Uterus (tissue), 4 donors: ENCODE data around the gene TAF5L. TPM values are rescaled to one million over a fixed set of nuclear protein-coding genes. Genes with fewer than 3 reads are reported as not detected.

Experiments used
- DNase-seq, 2 donors: peaks; one replicate each; pipeline ENCODE4 v3.0.0-alpha.2; 2019 to 2020
- H3K27ac ChIP-seq, 2 donors: fragments of 200-600 bp; sonication (generic); 1 replicate in 1 of 2; 2 replicates in 1 of 2; pipeline ENCODE4 v1.5.1; 2016 to 2018
- H3K27me3 ChIP-seq, 2 donors: fragments of 200-600 bp; sonication (generic); one replicate each; pipeline ENCODE4 v1.5.1; 2018 to 2019; ENCODE audit warnings: control low read depth in 1 of 2
- H3K36me3 ChIP-seq, 2 donors: fragments of 200-600 bp; sonication (generic); one replicate each; pipeline ENCODE4 v1.5.1; 2019; ENCODE audit warnings: control low read depth in 1 of 2
- H3K4me1 ChIP-seq, 2 donors: fragments of 200-600 bp; sonication (generic); one replicate each; pipeline ENCODE4 v1.5.1; 2018 to 2019; ENCODE audit warnings: control low read depth in 1 of 2
- H3K4me3 ChIP-seq, 2 donors: fragments of 200-600 bp; sonication (generic); 1 replicate in 1 of 2; 2 replicates in 1 of 2; pipeline ENCODE4 v1.5.1; 2018 to 2019; ENCODE audit warnings: mild to moderate bottlenecking in 1 of 2
- H3K9me3 ChIP-seq, 2 donors: fragments of 200-600 bp; sonication (generic); one replicate each; pipeline ENCODE4 v1.5.1; 2019; ENCODE audit warnings: control low read depth in 1 of 2
- CTCF ChIP-seq, 4 experiments: fragments of 200-600 bp in 2 of 4; fragments of 450-650 bp in 2 of 4; sonication (generic) in 2 of 4; IDR thresholded peaks; one replicate each; pipeline ENCODE4 v1.5.1; 2016 to 2019; ENCODE audit warnings: antibody characterized with exemption in 4 of 4, mild to moderate bottlenecking in 2 of 4, moderate library complexity in 1 of 4
- POLR2A ChIP-seq, 2 donors: fragments of 450-650 bp; IDR thresholded peaks; one replicate each; pipeline ENCODE4 v1.6.1; 2016; ENCODE audit warnings: antibody characterized with exemption in 2 of 2, mild to moderate bottlenecking in 1 of 2, moderate library complexity in 1 of 2
- intact Hi-C: fragments of 100-400 bp; cut with DNase I; formaldehyde crosslinking; loops from one replicate; pipeline ENCODE4 v1.15.1; 2023; ENCODE audit warnings: low total_unique reads
- total RNA-seq, 4 donors: library from RNA; depleted of rRNA in 3 of 4; stranded (reverse); fragments of >200 nt in 3 of 4; gene quantifications; one replicate each; pipeline versions ENCODE4 v1.1.0 to v1.2.4, GENCODE V29; 2014 to 2023
- donor health status: DM: yes; HTN: yes; CAD: no.

The TAF5L gene
- total RNA-seq, 4 donors from 2014 or later: 0.88 to 22.2 (median 9.2) TPM

GRCh38 chr1:229669333-229669732 is 43.4 kb upstream of the TAF5L start:
- Histone ChIP-seq H3K9me3 (no peaks in the 10 kb centered on the region), H3K27me3 (no peaks in the 10 kb centered on the region), H3K4me1 (no peaks in the 10 kb centered on the region), H3K27ac (no peak overlapping the region), H3K4me3 (no peak overlapping the region), H3K36me3 (no peaks in the 10 kb centered on the region)
- intact Hi-C loops: loop anchor here (5.0 kb wide), 1 partner anchor 648 kb away; no protein-coding TSS in a partner anchor
- TF ChIP-seq POLR2A (IDR thresholded peaks at IDR 0.05) (no peak), CTCF (IDR thresholded peaks at IDR 0.05) (no peak)
- DNase-seq: no peak

GRCh38 chr1:229666585-229666984 is 40.7 kb upstream of the TAF5L start:
- H3K9me3 ChIP-seq: no peaks in the 10 kb centered on the region
- H3K4me1 ChIP-seq: no peaks in the 10 kb centered on the region
- intact Hi-C loops: loop anchor here (5.0 kb wide), 1 partner anchor 651 kb away; no protein-coding TSS in a partner anchor
- H3K27me3 ChIP-seq: no peaks in the 10 kb centered on the region
- TF ChIP-seq POLR2A (IDR thresholded peaks at IDR 0.05) (no peak), CTCF (IDR thresholded peaks at IDR 0.05) (no peak)
- H3K4me3 ChIP-seq: no peak overlapping the region
- no peaks in the 10 kb centered on the region for H3K36me3 ChIP-seq
- no peak overlapping the region for H3K27ac ChIP-seq
- DNase-seq: no peak

- DNase-seq: no peak
- Histone ChIP-seq H3K36me3 (no peaks in the 10 kb centered on the region), H3K27me3 (no peaks in the 10 kb centered on the region), H3K4me3 (no peak overlapping the region), H3K9me3 (no peaks in the 10 kb centered on the region), H3K27ac (no peak overlapping the region), H3K4me1 (no peaks in the 10 kb centered on the region)
- TF ChIP-seq POLR2A (IDR thresholded peaks at IDR 0.05): no peak
- no peak for TF ChIP-seq CTCF (IDR thresholded peaks at IDR 0.05)
- intact Hi-C loops: loop anchor here (5.0 kb wide), 1 partner anchor 651 kb away; no protein-coding TSS in a partner anchor
Measured at GRCh38 chr1:229665912-229666558, 40.1 kb upstream of the TAF5L start.

GRCh38 chr1:229664133-229664689 is 38.3 kb upstream of the TAF5L start:
- Histone ChIP-seq H3K9me3 (no peaks in the 10 kb centered on the region), H3K36me3 (no peaks in the 10 kb centered on the region), H3K27ac (no peak overlapping the region), H3K4me3 (no peak overlapping the region), H3K4me1 (no peaks in the 10 kb centered on the region), H3K27me3 (no peaks in the 10 kb centered on the region)
- TF ChIP-seq POLR2A (IDR thresholded peaks at IDR 0.05): no peak
- no peak for TF ChIP-seq CTCF (IDR thresholded peaks at IDR 0.05)
- DNase-seq: no peak
- intact Hi-C loops: no loop called here

- TF ChIP-seq CTCF (IDR thresholded peaks at IDR 0.05) (no peak), POLR2A (IDR thresholded peaks at IDR 0.05) (no peak)
- DNase-seq: no peak
- Histone ChIP-seq H3K27ac (no peak overlapping the region), H3K36me3 (no peaks in the 10 kb centered on the region), H3K27me3 (no peaks in the 10 kb centered on the region), H3K4me1 (no peaks in the 10 kb centered on the region), H3K4me3 (no peak overlapping the region), H3K9me3 (no peaks in the 10 kb centered on the region)
- intact Hi-C loops: no loop called here
Measured at GRCh38 chr1:229661897-229662296, 36.0 kb upstream of the TAF5L start.
